NCI-H187 (cell line): ENCODE measurements around the gene GAL3ST1.
"Not testable (repeated sequence)": the region's sequence is repeated elsewhere in the genome, so short reads cannot be mapped to it uniquely, and the experiment has no call there.

Experiments used
- DNase-seq, 2 experiments: peaks; one replicate each; lab custom pipeline; 2025; lab: John Stamatoyannopoulos, UW

Gene GAL3ST1

GRCh38 chr22:30596199-30596598, 21.7 kb upstream of the GAL3ST1 start:
- no peak for DNase-seq

DNA sequence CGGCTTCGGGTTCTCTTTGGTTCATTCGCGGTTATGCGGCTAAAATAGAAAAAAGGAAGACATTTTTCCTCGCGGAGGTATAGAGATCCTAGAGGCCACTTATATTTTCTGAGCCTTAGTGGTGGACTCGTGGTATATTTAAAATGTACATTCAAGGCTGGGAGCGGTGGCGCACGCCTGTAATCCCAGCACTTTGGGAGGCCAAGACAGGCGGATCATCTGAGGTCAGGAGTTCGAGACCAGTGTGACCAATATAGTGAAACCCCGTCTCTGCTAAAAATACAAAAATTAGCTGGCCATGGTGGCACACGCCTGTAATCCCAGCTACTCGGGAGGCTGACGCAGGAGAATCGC, 17.9 kb upstream of the GAL3ST1 start:
- not testable (repeated sequence) for DNase-seq

- peak; percentile 83 to 84 for DNase-seq
These were observed 17.3 kb upstream of the GAL3ST1 start, which contains the start of gene PES1 for GRCh38 chr22:30591588-30592359. Gene PES1, minus strand, starts transcription at chr22:30591910. Its CDS starts 77 bp downstream, at chr22:30591833.

GRCh38 chr22:30591191-30591587, 16.7 kb upstream of the GAL3ST1 start:
- DNase-seq: no peak

GRCh38 chr22:30586414-30586813, 11.9 kb upstream of the GAL3ST1 start:
- DNase-seq: no peak

GRCh38 chr22:30584441-30584840, 10.0 kb upstream of the GAL3ST1 start:
- DNase-seq: no peak

DNA sequence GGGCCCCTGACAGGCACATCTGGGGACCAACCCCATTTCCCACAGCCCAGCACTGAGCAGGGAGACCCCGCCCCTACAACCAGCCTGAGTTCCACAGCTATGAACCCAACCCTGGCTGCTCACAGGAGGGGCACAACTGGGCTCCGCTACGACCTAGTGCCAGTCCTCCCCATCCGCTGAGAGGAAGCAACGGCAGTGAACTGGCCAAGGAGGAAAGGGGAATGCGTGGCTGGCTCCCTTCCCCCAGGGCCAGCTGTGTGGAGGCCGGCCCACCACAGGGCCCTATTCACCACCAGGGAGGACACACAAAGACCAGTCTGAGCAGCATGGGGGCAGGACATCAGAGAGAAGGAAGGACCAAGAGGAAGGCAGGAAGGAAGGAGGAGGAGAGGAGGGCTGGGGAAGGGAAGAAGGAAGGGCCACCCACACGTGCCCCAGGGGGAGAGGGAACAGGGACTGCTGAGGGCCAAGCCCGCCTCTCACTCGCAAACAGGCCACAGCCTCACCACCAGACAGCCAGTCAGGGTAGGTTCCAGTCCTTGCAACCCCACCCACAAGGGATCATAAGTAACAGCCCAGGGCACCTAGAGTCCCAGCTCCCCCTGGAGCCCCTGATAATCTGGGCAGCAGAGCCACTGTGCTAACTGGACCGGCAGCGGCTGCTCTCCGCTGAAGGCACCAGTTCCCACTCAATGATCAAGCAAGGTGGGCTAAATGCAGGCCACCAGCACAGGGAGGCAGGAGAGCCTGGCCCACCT, 8.5 kb upstream of the GAL3ST1 start:
- DNase-seq: no peak

- no peak for DNase-seq
These were observed 7.6 kb upstream of the GAL3ST1 start for GRCh38 chr22:30582051-30582450.

GRCh38 chr22:30580896-30581295, 6.4 kb upstream of the GAL3ST1 start:
- no peak for DNase-seq

DNA sequence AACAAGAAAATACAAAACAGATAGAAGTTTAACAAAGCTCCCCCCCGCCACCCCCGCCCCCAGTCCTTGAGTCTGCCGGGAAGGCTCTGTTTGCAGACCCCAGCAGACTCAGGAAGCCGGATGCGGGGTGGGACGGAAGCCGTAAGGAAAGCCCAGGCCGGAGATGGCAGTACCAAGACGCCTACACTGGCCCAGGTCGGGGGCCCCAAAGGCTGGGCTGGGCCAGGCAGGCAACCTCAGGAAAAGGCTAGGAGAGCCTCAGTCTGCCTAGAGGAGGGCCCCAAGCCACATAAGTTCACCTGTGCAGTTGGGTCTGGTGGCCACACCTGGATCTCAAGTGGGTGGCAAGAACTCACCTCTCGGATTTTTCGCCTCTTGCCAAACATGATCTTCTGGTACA, 4.0 kb upstream of the GAL3ST1 start:
- DNase-seq: no peak

DNA sequence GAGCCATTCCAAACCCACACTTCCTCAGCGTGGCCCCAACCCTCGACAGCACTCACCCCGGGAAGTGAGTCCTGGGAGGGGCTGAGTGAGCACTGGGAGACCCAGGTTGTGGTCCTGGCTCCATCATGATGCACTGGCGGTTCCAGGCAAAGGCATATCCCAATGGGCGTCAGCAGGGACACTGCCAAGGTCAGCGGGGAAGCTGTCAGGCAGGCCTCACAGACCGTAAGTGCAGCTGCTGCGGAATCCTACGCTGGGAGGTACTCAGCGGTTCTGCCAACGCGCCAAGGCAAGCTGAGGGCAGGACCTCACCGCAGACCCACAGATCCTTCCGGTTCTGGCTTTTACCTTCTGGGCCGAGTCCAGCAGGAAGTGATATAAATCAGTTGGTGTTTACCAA, 1.4 kb upstream of the GAL3ST1 start:
- no peak for DNase-seq

DNA sequence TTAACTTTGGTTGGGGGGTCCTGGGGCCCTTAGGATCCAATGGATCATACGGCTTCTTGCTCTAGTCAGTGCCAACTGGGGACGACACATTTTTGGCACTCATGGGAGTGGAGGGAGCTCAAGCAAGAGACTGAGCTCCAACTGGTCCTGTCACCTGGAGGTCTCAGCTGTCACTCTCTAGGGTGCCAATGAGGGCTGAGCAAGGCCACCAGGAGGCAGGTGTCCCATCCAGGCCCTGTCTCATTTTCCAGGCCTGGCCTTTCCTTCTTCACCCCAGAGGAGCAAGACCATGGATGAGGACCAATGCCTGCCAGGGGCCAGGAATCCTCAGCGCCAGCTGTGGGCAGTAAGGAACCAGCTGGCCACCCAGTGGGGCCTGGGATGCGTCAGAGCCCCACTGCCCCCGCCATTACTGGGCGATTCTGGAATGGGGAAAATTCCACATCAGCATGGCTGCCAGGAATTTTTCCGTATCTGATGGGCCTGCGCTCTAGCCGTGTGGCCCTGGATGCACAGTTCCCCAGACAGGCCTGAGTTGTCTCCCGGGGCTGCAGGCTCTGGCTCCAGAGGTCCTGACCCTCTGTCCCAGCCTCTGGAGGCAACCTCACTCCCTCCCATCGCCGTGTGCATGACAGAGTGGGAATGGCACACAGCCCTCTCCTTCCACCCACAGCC, 669 bp upstream of the GAL3ST1 start:
- no peak for DNase-seq

GRCh38 chr22:30573594-30574094, 821 bp downstream of the GAL3ST1 start:
- peak in 1 of 2 experiments; percentile 19 for DNase-seq

DNA sequence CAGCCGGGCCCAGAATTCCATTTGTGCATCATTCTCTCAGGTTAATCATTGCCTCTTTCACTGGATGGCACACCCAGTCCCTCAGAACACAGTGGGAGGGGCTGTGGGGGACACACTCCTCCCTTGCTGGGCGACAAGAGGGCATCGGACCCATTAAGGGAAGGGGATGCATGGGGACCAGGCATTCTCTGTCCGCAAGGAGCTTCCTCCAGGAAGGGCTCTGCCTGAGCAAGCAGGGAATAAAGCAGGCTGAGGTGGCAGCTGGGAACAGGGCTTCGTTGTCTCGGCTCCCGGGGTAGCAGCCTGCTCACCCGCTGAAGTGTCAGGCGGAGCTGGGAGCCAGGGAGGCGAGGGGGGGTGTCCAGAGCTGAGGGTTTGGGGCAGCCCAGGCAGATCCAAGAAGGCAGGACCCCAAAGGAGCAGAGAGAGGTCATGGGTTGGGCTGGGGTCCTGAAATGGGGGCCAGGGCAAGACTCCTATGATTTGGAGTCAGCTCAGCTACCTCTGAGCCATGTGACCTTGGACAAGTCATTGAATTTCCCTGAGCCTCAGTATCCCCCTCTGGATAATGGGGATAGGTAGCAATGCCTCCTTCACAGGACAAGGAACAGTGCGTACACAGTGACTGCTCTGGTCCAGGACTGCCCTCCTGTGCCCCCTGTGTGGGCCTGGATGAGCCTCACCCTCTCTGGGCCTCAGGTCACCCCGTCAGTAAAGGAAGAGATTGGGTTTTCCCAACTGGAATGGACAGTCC, 1.4 kb downstream of the GAL3ST1 start:
- DNase-seq: no peak

GRCh38 chr22:30572210-30572609, 2.3 kb downstream of the GAL3ST1 start:
- DNase-seq: no peak

DNA sequence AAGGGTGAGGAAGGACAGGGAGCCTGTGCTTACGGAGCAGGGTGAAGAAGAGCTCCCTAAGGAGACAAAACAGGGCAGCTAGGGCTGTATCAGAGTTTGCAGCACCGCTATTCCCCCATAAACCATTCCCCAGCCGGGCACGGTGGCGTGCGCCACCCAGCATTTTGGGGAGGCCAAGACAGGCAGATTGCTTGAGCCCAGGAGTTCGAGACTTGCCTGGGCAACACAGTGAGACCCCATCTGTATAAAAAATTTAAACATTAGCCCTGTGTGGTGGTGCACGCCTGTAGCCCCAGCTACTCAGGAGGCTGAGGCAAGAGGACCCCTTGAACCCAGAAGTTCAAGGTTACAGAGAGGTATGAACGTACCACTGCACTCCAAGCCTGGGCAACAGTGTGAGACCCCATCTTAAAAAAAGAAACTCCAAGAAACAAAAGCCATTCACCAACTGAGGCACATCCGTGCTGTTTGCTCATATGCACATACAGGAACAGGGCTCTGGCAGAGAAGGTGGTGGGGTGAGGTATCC, 4.7 kb downstream of the GAL3ST1 start:
- no peak for DNase-seq

- no peak for DNase-seq
These were observed 6.2 kb downstream of the GAL3ST1 start for GRCh38 chr22:30568137-30568805.

DNA sequence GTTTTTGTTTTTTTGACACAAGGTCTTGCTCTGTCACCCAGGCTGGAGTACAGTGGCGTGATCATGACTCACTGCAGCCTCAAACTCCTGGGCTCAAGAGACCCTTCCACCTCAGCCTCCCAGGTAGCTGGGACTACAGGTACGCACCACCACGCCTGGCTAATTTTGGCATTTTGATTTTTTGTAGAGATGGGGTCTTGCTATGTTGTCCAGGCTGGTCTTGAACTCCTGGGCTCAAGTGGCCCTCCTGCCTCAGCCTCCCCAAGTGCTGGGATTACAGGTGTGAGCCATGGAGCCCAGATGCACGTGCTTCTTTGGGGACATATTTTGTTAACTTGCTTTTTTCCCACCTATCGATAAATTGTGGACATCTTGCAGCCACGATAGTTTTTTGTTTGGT, 7.2 kb downstream of the GAL3ST1 start:
- DNase-seq: not testable (repeated sequence)

DNA sequence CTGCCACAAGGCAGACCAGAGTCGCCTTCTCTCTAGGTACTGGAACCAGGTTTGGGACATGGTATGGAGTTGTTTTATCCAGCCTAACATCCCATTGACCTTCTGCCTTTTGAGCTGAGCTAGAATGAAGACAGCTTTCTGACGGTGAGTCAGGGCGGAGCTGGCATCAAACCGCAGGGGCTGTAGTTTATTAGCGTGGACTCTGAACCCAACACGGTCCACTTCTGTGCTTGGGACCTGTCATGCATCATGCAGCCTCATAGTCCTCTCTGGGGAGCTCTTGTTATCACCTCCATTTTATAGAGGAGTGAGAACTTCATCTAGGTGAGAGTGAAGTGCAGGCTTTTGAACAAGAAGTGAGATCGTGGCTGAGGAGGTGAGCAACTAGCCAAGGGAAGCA, 8.3 kb downstream of the GAL3ST1 start:
- DNase-seq: no peak

DNA sequence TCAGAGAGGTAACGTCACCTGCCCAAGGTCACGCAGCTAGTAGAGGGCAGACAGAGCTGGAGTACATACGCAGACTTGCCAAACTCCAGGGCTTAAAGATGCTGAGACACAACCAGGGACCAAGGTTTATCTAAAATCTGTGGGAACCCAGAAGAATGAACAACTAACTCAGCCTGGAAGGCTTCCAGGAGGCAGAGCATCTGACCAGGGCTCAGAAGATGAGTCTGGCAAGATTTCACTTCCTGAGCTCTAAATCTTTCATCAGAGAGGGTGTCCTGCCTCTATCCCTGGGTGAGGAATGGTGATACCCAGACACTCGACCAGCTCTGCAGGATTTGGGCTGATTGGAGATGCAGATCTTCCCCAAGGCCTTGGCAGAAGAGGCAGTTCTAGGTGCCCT, 9.1 kb downstream of the GAL3ST1 start:
- no peak for DNase-seq

DNA sequence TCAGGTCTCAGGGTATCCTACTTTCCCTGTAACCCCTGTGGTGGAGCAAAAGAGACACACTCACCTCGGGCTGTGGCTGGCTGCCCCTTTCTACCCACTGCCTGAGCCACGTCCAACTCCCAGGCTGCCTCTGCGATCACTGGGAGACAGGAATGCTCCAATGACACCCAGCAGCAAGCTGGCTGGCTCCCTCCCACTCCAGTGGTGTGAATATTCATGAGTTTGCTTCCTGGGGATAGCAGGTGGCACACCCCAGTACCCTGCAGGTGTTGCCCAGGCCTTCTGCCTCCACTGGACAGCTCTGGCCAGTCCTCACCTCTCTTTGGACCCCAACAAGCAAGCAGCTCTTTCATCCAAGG, 9.7 kb downstream of the GAL3ST1 start:
- no peak for DNase-seq
